HCEC 1CT (cell line): ENCODE measurements around the gene MYADML2.

ENCODE experiments used
- DNase-seq: peaks from one replicate; pipeline ENCODE4 v3.0.0-alpha.2; 2017

Gene MYADML2

DNA sequence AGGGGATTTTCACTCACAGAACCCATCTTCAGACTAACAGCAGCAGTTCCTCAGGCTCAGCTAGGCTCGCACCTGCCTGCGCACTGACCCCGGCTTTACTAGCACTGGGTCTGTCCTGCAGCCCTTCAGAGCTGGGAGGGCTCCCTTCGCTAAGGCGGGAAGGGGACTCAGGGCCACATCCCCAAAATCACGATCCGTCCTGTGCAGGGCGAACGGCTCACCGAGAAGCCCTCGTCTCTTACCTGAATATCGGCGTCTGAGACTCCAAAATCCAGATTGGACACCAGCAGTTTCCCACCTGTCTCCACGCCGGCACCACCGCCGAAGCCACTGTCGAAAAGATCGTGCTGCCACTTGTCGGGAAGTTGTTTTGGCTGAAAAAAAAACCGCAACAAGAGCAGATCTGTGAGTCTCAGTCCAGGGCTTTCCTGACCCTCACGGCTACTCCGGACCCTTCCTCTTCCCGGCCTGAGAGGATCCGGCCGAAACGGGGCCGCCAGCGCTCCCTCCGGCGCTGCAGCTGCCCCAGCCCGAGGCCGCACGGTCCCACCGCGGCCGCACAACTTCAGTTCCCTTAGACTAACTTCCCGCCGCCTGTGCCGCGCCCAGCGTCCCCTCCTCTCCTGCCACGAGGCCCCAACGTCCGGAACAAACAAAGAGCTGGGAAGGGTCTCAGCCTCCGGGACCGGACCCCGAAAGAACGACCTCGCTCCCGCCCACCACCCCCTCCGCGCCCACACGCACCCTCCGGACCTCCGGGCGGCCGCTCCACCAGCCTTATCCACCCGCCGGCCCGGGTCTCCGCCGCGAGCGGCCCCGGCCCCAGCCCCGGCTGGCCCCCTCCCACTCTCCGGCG lies 56.4 kb downstream of the MYADML2 start:
- DNase-seq: no peak
